Left ventricle myocardium inferior (tissue), 1 donor: ENCODE measurements around the gene CCSER1. TPM values are rescaled to one million over a fixed set of nuclear protein-coding genes. Genes with fewer than 3 reads are reported as not detected.

Source experiments
- DNase-seq: peaks from one replicate; pipeline ENCODE4 v3.0.0-alpha.2; 2020
- H3K27ac ChIP-seq: fragments of 200-600 bp; replicated peaks from 2 replicates; pipeline ENCODE4 v1.8.0; 2021
- H3K27me3 ChIP-seq: fragments of 200-600 bp; 2 replicates; pipeline ENCODE4 v1.8.0; 2021; ENCODE audit warnings: low read depth
- H3K36me3 ChIP-seq: fragments of 200-600 bp; 2 replicates; pipeline ENCODE4 v1.8.0; 2021
- H3K4me1 ChIP-seq: fragments of 200-600 bp; 2 replicates; pipeline ENCODE4 v1.8.0; 2021
- H3K4me3 ChIP-seq: fragments of 200-600 bp; 2 replicates; pipeline ENCODE4 v1.8.0; 2021; ENCODE audit warnings: mild to moderate bottlenecking, moderate library complexity
- H3K9me3 ChIP-seq: fragments of 200-600 bp; replicated peaks from 2 replicates; pipeline ENCODE4 v1.8.0; 2021
- intact Hi-C: fragments of 100-400 bp; cut with micrococcal nuclease; formaldehyde crosslinking; loops from one replicate; pipeline ENCODE4 v1.11.0; 2022
- long read RNA-seq: library from polyadenylated mRNA; unstranded; transcript quantifications from one replicate; pipeline ENCODE4 v2.0.0, GENCODE V29; 2021
- total RNA-seq: library from RNA; stranded (reverse); fragmentation: NEBNext Ultra II Directional; extraction: Animal tissue kit (Norgen Biotek cat#: 25700); gene quantifications from one replicate; pipeline ENCODE4 v1.2.1, GENCODE V29; 2021
- TF ChIP-seq, protein P1 (sequence below): fragments of 200-600 bp; IDR thresholded peaks from 2 replicates; pipeline ENCODE4 v1.8.0; 2021; ENCODE audit warnings: antibody characterized with exemption, mild to moderate bottlenecking, borderline replicate concordance
- donor health status: DM: no; HTN: yes; CAD: no; lungs with severe emphysema.

The CCSER1 gene
- 13.2 TPM for total RNA-seq
- long read RNA-seq, partial matches to known transcripts = 2 of 10 reads
- long read RNA-seq, other reads (novel, unspliced or antisense) = 8 of 10 reads

DNA sequence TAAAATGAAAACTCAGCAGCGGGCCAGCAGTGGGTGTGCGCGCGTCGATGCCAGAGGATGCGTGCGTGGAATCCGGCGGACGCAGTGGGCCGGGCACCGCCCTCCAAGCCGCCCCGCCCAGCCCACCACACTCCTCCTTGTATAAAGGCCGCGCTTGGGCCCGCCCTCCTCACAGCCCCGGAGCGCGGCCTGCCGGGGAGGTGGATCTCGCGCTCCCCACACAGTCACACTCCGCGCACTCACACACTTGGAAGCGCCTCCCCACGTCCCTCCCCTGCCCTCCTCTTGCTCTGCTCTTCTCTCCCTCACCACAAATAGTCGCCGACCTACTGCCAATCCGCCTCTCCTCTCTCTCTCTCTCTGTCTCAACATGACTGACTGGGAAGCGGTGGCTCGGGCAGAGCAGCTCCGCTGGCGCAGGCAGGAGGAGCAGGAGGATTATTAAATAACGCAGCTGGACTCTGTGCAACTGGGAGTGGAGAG is at the start of gene CCSER1:
Gene CCSER1, plus strand, starts transcription at position 172 of the 483 bp plus-strand sequence.
- H3K27me3 ChIP-seq = peaks cover 17% of the 10 kb centered on the region
- no peaks in the 10 kb centered on the region for H3K36me3 ChIP-seq
- peak within 1 kb of the TSS; percentile 77 for H3K4me3 ChIP-seq
- peak within 1 kb of the TSS; percentile 86 for H3K27ac ChIP-seq
- H3K4me1 ChIP-seq = peaks cover 24% of the 10 kb centered on the region
- H3K9me3 ChIP-seq = no peaks in the 10 kb centered on the region
- intact Hi-C loops = loop anchor here (10.0 kb wide), 1 partner anchor 168 kb away; no protein-coding TSS in a partner anchor
- peak; percentile 77 for DNase-seq
- TF ChIP-seq, protein P1, sequence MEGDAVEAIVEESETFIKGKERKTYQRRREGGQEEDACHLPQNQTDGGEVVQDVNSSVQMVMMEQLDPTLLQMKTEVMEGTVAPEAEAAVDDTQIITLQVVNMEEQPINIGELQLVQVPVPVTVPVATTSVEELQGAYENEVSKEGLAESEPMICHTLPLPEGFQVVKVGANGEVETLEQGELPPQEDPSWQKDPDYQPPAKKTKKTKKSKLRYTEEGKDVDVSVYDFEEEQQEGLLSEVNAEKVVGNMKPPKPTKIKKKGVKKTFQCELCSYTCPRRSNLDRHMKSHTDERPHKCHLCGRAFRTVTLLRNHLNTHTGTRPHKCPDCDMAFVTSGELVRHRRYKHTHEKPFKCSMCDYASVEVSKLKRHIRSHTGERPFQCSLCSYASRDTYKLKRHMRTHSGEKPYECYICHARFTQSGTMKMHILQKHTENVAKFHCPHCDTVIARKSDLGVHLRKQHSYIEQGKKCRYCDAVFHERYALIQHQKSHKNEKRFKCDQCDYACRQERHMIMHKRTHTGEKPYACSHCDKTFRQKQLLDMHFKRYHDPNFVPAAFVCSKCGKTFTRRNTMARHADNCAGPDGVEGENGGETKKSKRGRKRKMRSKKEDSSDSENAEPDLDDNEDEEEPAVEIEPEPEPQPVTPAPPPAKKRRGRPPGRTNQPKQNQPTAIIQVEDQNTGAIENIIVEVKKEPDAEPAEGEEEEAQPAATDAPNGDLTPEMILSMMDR = no peak

DNA sequence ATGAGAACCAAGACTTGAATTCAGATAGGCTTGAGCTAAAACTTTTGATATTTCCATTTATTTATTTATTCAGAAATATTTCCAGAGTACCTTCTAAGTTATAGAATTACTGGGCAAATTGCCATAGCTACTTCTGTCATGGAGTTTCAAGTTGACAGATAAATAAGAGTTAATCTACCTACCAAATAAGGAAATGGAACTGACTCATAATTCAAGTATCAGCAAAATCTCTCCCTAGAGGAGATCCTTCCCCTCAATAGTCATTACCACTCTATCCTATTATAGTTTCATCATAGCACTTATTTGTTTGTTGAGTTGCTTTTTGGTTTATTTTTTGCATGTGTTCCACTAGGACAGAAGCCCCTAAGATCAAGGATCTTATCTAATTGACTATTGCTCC is 48.8 kb upstream of the CCSER1 start:
- Histone ChIP-seq H3K36me3 (no peaks in the 10 kb centered on the region), H3K27ac (no peak overlapping the region), H3K4me1 (no peaks in the 10 kb centered on the region), H3K9me3 (no peaks in the 10 kb centered on the region), H3K4me3 (no peak overlapping the region), H3K27me3 (peaks cover 7% of the 10 kb centered on the region)
- DNase-seq = no peak
- TF ChIP-seq, protein P1 = no peak
- intact Hi-C loops = no loop called here

DNA sequence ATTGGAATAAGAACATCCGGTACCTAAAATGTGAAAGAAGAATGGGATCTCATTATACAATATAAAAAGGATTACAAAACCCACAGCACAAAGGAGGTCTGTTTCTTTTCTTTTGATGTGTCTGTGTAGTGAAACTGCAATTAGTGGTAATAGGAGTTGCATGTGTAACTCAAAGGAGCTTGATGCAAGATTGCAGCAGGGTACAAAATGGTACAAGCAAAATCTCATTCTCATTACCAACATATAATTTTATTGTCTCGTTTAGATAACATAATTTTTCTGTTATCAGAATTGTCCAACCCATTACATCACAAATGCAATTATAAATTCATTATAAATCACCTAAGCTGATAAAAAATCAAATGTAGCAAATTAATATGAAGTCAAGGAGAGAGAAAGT is 47.1 kb upstream of the CCSER1 start:
- H3K4me1 ChIP-seq = no peaks in the 10 kb centered on the region
- TF ChIP-seq, protein P1 = no peak
- intact Hi-C loops = no loop called here
- H3K9me3 ChIP-seq = no peaks in the 10 kb centered on the region
- no peak overlapping the region for H3K27ac ChIP-seq
- H3K27me3 ChIP-seq = peaks cover 7% of the 10 kb centered on the region
- no peak overlapping the region for H3K4me3 ChIP-seq
- no peaks in the 10 kb centered on the region for H3K36me3 ChIP-seq
- DNase-seq = no peak

DNA sequence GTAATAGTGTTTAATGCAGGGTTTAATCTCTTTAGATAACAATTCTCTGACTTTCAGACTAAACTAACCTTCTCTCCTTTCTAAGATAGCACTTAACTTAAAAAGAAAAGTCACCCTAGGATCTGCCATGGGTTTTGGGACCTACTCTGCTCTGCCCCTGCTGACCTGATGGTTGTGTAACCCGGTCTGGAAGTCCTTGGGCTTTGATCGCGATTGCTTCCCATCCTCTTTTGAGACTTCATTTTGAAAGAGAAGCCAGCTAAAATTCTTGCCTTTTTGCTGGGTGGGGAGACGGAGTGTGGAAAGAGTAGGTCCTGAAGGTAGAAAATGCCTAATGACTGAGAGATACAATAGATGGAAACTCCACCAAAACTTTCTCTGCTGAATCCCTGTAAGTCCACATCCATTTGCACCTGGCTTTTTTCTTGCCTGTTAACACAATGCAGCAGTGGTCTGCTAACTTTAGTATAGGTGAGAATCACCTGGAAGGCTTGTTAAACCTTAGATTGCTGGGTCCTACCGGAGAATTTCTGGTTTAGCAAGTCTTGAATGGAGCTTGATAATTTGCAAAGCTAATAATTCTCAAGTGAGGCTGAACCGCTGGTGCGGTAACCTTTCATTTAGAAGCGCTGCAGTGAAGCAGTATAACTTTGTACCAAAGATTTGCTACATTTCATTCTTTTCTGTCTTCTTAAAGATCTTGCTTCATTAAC is 45.6 kb upstream of the CCSER1 start:
- H3K4me1 ChIP-seq = no peaks in the 10 kb centered on the region
- no peaks in the 10 kb centered on the region for H3K27me3 ChIP-seq
- H3K9me3 ChIP-seq = no peaks in the 10 kb centered on the region
- DNase-seq = no peak
- H3K36me3 ChIP-seq = no peaks in the 10 kb centered on the region
- intact Hi-C loops = no loop called here
- no peak overlapping the region for H3K4me3 ChIP-seq
- TF ChIP-seq, protein P1 = no peak
- H3K27ac ChIP-seq = no peak overlapping the region

DNA sequence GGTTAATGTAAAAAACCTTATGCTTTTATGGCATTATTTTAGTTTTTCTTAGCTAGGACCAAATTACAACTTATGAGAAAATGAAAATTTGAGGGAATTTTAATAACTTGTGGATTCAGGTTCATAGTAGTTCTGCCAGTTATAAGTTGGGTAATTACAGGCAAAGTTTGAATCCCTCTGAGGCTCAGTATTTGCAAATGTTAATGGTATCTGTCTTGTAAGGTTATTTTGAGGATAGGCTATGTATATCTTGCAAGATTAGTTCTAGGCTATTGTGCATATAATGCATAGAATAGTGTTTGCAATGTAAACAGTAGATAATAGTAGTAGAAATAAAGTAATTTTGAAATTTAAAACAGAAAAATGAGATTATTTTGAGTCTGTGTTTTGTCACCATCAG is 44.7 kb upstream of the CCSER1 start:
- no peak for DNase-seq
- no peaks in the 10 kb centered on the region for H3K36me3 ChIP-seq
- intact Hi-C loops = no loop called here
- no peak overlapping the region for H3K27ac ChIP-seq
- no peaks in the 10 kb centered on the region for H3K27me3 ChIP-seq
- no peaks in the 10 kb centered on the region for H3K4me1 ChIP-seq
- TF ChIP-seq, protein P1 = no peak
- no peak overlapping the region for H3K4me3 ChIP-seq
- no peaks in the 10 kb centered on the region for H3K9me3 ChIP-seq
